OCI-LY1 (cell line): ENCODE measurements around the gene TMEM184A.

ENCODE experiments used
- H2AFZ ChIP-seq: fragments of 200-600 bp; sonication (generic), shearing (Covaris generic); 2 replicates; pipeline ENCODE4 v1.6.0; 2014; ENCODE audit warnings: antibody characterized with exemption, mild to moderate bottlenecking, low read length
- H3F3A ChIP-seq: fragments of 200-600 bp; sonication (generic), shearing (Covaris generic); 2 replicates; pipeline ENCODE4 v1.6.0; 2014; ENCODE audit warnings: mild to moderate bottlenecking, antibody characterized with exemption, low read length, moderate library complexity; ENCODE audit not compliant: insufficient read depth
- H3K27ac ChIP-seq: fragments of 200-600 bp; sonication (generic); 2 replicates; pipeline ENCODE4 v1.5.1; 2014; ENCODE audit warnings: low read length, mixed run types, mild to moderate bottlenecking, low read depth; ENCODE audit not compliant: poor library complexity, severe bottlenecking
- H3K27me3 ChIP-seq: fragments of 200-600 bp; sonication (generic); 2 replicates; pipeline ENCODE4 v1.6.0; 2014; ENCODE audit warnings: antibody characterized with exemption, mild to moderate bottlenecking, low read length, moderate library complexity; ENCODE audit not compliant: insufficient read depth
- H3K36me3 ChIP-seq: fragments of 200-600 bp; sonication (generic); 2 replicates; pipeline ENCODE4 v1.6.1; 2014; ENCODE audit warnings: mild to moderate bottlenecking, antibody characterized with exemption, low read length, moderate library complexity, mixed read lengths; ENCODE audit not compliant: insufficient read depth
- H3K4me1 ChIP-seq: fragments of 200-600 bp; sonication (generic); 2 replicates; pipeline ENCODE4 v1.5.1; 2014; ENCODE audit warnings: mild to moderate bottlenecking, low read length, moderate library complexity; ENCODE audit not compliant: insufficient read depth, severe bottlenecking
- H3K4me2 ChIP-seq: fragments of 200-600 bp; sonication (generic), shearing (Covaris generic); 2 replicates; pipeline ENCODE4 v1.6.1; 2014; ENCODE audit warnings: low read length
- H3K4me3 ChIP-seq: fragments of 200-600 bp; sonication (generic); 2 replicates; pipeline ENCODE4 v1.5.1; 2014; ENCODE audit warnings: low read length, low read depth, mild to moderate bottlenecking, mixed read lengths; ENCODE audit not compliant: poor library complexity, severe bottlenecking
- H3K79me2 ChIP-seq: fragments of 200-600 bp; shearing (Covaris generic); 2 replicates; pipeline ENCODE4 v1.6.1; 2016; ENCODE audit warnings: mixed run types, low read length, mixed read lengths; ENCODE audit not compliant: insufficient read depth
- H3K9ac ChIP-seq: fragments of 200-600 bp; sonication (generic), shearing (Covaris generic); 2 replicates; pipeline ENCODE4 v1.6.1; 2014; ENCODE audit warnings: mild to moderate bottlenecking, low read length, mixed read lengths
- H3K9me2 ChIP-seq: fragments of 200-600 bp; sonication (generic), shearing (Covaris generic); 2 replicates; pipeline ENCODE4 v1.6.1; 2014; ENCODE audit warnings: low read depth, mild to moderate bottlenecking, low read length, mixed read lengths
- H3K9me3 ChIP-seq: fragments of 200-600 bp; shearing (Covaris generic); 2 replicates; pipeline ENCODE4 v1.6.1; 2014; ENCODE audit warnings: low read length, mixed read lengths
- H4K20me1 ChIP-seq: fragments of 200-600 bp; sonication (generic), shearing (Covaris generic); 2 replicates; pipeline ENCODE4 v1.6.0; 2016; ENCODE audit warnings: mild to moderate bottlenecking, low read length; ENCODE audit not compliant: insufficient read depth
- EZH2 ChIP-seq: fragments of 200-600 bp; sonication (generic), shearing (Covaris generic); IDR thresholded peaks from 2 replicates; pipeline ENCODE4 v1.8.0; 2017; ENCODE audit warnings: borderline replicate concordance, mixed run types, mild to moderate bottlenecking, antibody characterized with exemption, low read length, moderate library complexity, mixed read lengths
- TF ChIP-seq, protein P1 (sequence below): fragments of 200-600 bp; sonication (generic), shearing (Covaris generic); IDR thresholded peaks from 2 replicates; pipeline ENCODE4 v1.5.1; 2017; ENCODE audit warnings: mild to moderate bottlenecking, antibody characterized with exemption, low read length, moderate library complexity, mixed read lengths

Gene TMEM184A

DNA sequence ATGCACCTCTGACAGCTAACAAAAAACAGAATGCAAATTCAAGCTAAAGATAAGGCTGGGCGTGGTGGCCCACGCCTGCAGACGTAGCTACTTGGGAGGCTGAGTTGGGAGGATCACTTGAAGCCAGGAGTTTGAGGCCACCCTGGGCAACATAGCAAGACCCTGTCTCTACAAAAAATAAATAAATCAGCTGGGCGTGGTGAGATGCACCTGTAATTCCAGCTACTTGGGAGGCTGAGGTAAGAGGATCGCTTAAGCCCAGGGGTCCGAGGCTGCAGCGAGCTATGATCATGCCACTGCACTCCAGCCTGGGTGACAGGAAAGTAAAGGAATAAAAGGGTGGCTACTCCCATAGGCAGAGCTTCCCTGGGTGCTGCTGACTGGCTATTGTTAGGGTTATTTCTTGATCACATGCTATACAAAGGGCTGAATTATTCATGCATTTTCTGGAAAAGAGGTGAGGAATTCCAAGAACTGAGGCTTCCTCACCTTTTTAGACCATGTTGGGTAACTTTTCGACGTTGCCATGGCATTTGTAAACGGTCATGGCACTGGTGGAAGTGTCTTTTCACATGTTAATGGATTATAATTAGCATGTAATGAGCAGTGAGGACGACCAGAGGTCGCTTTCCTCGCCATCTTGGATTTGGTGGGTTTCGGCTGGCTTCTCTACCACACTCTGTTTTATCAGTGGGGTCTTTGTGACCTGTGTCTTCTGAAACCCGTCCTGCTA lies 20.7 kb upstream of the TMEM184A start:
- H2AFZ ChIP-seq, result no peak overlapping the region
- H3K4me3 ChIP-seq, result no peak overlapping the region
- no peaks in the 10 kb centered on the region for H3K27me3 ChIP-seq
- H3K36me3 ChIP-seq, result no peaks in the 10 kb centered on the region
- no peaks in the 10 kb centered on the region for H3K9me3 ChIP-seq
- no peaks in the 10 kb centered on the region for H3K79me2 ChIP-seq
- TF ChIP-seq, protein P1, sequence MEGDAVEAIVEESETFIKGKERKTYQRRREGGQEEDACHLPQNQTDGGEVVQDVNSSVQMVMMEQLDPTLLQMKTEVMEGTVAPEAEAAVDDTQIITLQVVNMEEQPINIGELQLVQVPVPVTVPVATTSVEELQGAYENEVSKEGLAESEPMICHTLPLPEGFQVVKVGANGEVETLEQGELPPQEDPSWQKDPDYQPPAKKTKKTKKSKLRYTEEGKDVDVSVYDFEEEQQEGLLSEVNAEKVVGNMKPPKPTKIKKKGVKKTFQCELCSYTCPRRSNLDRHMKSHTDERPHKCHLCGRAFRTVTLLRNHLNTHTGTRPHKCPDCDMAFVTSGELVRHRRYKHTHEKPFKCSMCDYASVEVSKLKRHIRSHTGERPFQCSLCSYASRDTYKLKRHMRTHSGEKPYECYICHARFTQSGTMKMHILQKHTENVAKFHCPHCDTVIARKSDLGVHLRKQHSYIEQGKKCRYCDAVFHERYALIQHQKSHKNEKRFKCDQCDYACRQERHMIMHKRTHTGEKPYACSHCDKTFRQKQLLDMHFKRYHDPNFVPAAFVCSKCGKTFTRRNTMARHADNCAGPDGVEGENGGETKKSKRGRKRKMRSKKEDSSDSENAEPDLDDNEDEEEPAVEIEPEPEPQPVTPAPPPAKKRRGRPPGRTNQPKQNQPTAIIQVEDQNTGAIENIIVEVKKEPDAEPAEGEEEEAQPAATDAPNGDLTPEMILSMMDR, result no peak
- no peak for TF ChIP-seq EZH2
- H3K4me2 ChIP-seq, result no peak overlapping the region
- no peaks in the 10 kb centered on the region for H3F3A ChIP-seq
- H3K9me2 ChIP-seq, result no peaks in the 10 kb centered on the region
- H3K9ac ChIP-seq, result no peak overlapping the region
- H3K27ac ChIP-seq, result no peak overlapping the region
- H4K20me1 ChIP-seq, result no peaks in the 10 kb centered on the region
- H3K4me1 ChIP-seq, result no peaks in the 10 kb centered on the region

DNA sequence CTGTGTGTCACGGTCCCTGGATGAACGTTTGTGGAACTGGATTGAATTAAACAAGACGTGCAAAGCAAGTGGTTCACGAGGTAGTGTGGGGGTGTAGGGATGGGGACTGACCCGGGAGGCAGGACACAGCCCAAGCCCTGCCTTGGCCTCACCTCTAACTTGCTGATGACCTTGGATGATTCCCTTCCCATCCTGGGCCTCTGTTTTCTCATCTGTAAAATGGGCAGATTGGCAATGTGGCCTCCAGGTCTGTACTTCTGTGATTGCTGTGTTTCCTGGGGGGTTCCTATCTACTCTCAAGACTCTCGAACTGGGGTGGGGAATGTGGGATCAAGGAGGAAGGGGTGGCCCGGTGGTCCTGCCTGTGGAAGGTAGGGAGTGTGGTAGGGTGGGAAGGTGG lies 19.8 kb upstream of the TMEM184A start:
- Histone ChIP-seq H3K4me3 (no peak overlapping the region), H3K9me3 (no peaks in the 10 kb centered on the region), H3K27me3 (no peaks in the 10 kb centered on the region), H3K4me2 (no peak overlapping the region), H3K9me2 (no peaks in the 10 kb centered on the region), H3K9ac (no peak overlapping the region), H3K27ac (no peak overlapping the region), H3F3A (no peaks in the 10 kb centered on the region), H3K36me3 (no peaks in the 10 kb centered on the region), H4K20me1 (no peaks in the 10 kb centered on the region), H3K79me2 (no peaks in the 10 kb centered on the region), H2AFZ (no peak overlapping the region), H3K4me1 (peaks cover 7% of the 10 kb centered on the region)
- TF ChIP-seq, protein P1, result no peak
- no peak for TF ChIP-seq EZH2

DNA sequence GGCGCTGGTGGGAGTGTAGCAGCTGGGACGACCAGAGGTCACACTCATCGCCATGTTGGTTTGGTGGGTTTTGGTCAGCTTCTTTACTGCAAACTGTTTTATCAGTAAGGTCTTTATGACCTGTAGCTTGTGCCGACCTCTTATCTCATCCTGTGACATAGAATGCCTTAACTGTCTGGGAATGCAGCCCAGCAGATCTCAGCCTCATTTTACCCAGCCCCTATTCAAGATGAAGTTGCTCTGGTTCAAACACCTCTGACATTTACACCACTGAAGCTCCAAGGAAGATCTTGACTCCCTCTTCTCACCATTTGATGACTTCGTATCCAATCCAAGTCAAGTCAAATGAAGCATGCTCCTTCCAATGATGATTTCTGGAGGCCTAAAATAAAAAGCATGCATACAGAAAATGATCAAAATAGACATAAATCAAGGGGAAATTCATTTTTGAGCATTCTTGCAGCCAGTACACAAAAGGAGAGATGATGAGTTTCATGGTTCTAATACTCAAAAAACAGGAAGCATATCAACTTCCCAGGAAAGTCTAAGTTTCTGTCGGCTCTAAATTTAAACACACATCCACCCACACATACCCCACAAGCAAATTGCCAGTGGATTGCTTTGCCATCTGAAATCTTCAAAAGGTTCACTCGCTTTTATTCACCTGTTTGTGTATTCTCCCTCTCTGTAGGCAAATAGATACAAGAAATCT lies 16.3 kb upstream of the TMEM184A start:
- peaks cover 19% of the 10 kb centered on the region for H3K4me1 ChIP-seq
- H3K36me3 ChIP-seq, result peaks cover 7% of the 10 kb centered on the region
- H3K9ac ChIP-seq, result no peak overlapping the region
- H4K20me1 ChIP-seq, result no peaks in the 10 kb centered on the region
- no peak overlapping the region for H2AFZ ChIP-seq
- no peak for TF ChIP-seq EZH2
- no peak overlapping the region for H3K4me2 ChIP-seq
- no peaks in the 10 kb centered on the region for H3K9me2 ChIP-seq
- H3K27me3 ChIP-seq, result no peaks in the 10 kb centered on the region
- no peaks in the 10 kb centered on the region for H3K79me2 ChIP-seq
- H3F3A ChIP-seq, result no peaks in the 10 kb centered on the region
- no peak overlapping the region for H3K4me3 ChIP-seq
- H3K27ac ChIP-seq, result no peak overlapping the region
- no peaks in the 10 kb centered on the region for H3K9me3 ChIP-seq
